Progenitor cell of endocrine pancreas (in vitro differentiated cells): Measurements from ENCODE around the gene CD83. TPM values are rescaled to one million over a fixed set of nuclear protein-coding genes. Genes with fewer than 3 reads are reported as not detected.

Experiments used
- DNase-seq: peaks from one replicate; pipeline ENCODE4 v3.0.0; 2021; ENCODE audit warnings: low spot score; ENCODE audit not compliant: unreplicated experiment
- H3K27ac Mint-ChIP-seq: 2 replicates; pipeline ENCODE4 v1.8.0; 2021; ENCODE audit warnings: mild to moderate bottlenecking, moderate library complexity, mixed read lengths
- H3K27me3 Mint-ChIP-seq: 2 replicates; pipeline ENCODE4 v1.8.0; 2021; ENCODE audit warnings: mixed read lengths
- H3K36me3 Mint-ChIP-seq: 2 replicates; pipeline ENCODE4 v1.8.0; 2022; ENCODE audit warnings: mixed read lengths; ENCODE audit not compliant: insufficient read depth
- H3K4me1 Mint-ChIP-seq: 2 replicates; pipeline ENCODE4 v1.8.0; 2021; ENCODE audit warnings: low read depth, mixed read lengths
- H3K4me3 Mint-ChIP-seq: 2 replicates; pipeline ENCODE4 v1.8.0; 2021; ENCODE audit warnings: low read depth, mild to moderate bottlenecking, moderate library complexity, mixed read lengths
- H3K9me3 Mint-ChIP-seq: 2 replicates; pipeline ENCODE4 v1.8.0; 2021; ENCODE audit warnings: low read depth, mixed read lengths
- total RNA-seq: library from RNA; stranded (reverse); gene quantifications from 2 replicates; pipeline ENCODE4 v1.2.1, GENCODE V29; 2021
- TF ChIP-seq, protein P1 (sequence below): fragments of 200-600 bp; sonication (generic); IDR thresholded peaks from one replicate; pipeline ENCODE4 v1.5.0; 2021; ENCODE audit warnings: antibody characterized with exemption, mild to moderate bottlenecking; ENCODE audit not compliant: unreplicated experiment

Gene CD83
- total RNA-seq, 1 donor from 2014 or later: 5.8 TPM

DNA sequence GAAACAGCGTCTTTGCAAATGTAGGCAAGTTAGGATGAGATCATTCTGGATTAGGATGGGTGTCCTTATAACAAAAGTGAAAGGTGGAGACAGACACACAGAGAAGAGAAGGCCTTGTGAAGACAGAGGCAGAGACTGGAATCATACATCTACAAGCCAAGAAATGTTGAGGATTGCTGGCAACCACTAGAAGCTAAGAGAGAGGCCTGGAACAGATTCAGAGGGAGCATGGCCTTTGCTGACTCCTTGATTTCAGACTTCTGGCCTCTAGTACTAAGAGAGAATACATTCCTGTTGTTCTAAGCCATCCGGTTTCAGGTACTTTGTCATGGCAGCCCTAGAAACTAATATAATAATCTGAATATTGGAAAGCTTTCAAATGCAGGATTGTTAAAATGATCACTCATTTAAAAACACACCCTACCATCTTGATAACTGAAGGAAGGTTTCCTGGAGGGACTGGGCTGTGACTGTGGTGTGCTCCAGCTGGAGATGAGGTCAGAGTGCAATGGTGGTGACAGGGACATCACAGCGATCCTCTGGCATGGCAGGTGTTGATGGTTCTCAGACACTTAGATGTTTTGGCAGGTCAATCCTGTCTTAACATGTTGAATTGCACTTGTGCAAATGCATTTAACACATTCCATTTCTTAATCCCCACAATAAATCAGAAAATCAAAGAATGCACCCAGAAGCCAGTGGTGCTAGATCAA lies 25.1 kb downstream of the CD83 start:
- Mint-ChIP-seq H3K36me3 (no peaks in the 10 kb centered on the region), H3K27ac (no peak overlapping the region), H3K27me3 (peaks cover 35% of the 10 kb centered on the region), H3K9me3 (no peaks in the 10 kb centered on the region), H3K4me3 (no peak overlapping the region), H3K4me1 (peaks cover 12% of the 10 kb centered on the region)
- no peak for DNase-seq
- TF ChIP-seq, protein P1, sequence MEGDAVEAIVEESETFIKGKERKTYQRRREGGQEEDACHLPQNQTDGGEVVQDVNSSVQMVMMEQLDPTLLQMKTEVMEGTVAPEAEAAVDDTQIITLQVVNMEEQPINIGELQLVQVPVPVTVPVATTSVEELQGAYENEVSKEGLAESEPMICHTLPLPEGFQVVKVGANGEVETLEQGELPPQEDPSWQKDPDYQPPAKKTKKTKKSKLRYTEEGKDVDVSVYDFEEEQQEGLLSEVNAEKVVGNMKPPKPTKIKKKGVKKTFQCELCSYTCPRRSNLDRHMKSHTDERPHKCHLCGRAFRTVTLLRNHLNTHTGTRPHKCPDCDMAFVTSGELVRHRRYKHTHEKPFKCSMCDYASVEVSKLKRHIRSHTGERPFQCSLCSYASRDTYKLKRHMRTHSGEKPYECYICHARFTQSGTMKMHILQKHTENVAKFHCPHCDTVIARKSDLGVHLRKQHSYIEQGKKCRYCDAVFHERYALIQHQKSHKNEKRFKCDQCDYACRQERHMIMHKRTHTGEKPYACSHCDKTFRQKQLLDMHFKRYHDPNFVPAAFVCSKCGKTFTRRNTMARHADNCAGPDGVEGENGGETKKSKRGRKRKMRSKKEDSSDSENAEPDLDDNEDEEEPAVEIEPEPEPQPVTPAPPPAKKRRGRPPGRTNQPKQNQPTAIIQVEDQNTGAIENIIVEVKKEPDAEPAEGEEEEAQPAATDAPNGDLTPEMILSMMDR: no peak

DNA sequence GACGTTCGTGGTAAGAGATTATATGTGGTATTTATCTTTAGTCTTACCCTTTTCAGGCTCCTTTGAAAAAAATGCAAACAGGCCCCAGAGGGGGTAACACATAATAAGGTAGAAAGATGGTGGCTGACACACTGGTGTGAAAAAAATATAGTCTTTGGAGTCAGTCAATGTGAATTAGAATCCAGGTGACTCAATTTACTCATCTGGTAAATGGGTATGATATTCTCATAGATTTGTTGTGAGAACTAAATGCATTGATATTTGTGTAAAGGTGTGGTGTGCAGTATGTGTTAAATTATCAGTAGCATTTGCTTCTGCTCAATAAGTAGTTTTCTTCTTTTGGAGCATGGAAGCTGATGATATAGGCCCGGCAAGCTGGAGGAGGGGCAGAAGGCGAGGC lies 25.7 kb downstream of the CD83 start:
- no peak overlapping the region for H3K27ac Mint-ChIP-seq
- TF ChIP-seq, protein P1: no peak
- no peak overlapping the region for H3K4me3 Mint-ChIP-seq
- no peaks in the 10 kb centered on the region for H3K9me3 Mint-ChIP-seq
- no peak for DNase-seq
- H3K27me3 Mint-ChIP-seq: peaks cover 39% of the 10 kb centered on the region
- H3K36me3 Mint-ChIP-seq: no peaks in the 10 kb centered on the region
- H3K4me1 Mint-ChIP-seq: peaks cover 13% of the 10 kb centered on the region

- TF ChIP-seq, protein P1: peak; percentile 90
- Mint-ChIP-seq H3K4me3 (no peak overlapping the region), H3K36me3 (no peaks in the 10 kb centered on the region), H3K4me1 (peaks cover 17% of the 10 kb centered on the region), H3K27me3 (peaks cover 47% of the 10 kb centered on the region), H3K27ac (no peak overlapping the region), H3K9me3 (no peaks in the 10 kb centered on the region)
- peak; percentile 70 for DNase-seq
Observed at GRCh38 chr6:14144678-14145113, 27.1 kb downstream of the CD83 start.

GRCh38 chr6:14146506-14147096 lies 29.0 kb downstream of the CD83 start:
- DNase-seq: no peak
- Mint-ChIP-seq H3K9me3 (no peaks in the 10 kb centered on the region), H3K36me3 (no peaks in the 10 kb centered on the region), H3K27me3 (peaks cover 43% of the 10 kb centered on the region), H3K4me3 (peak overlapping the region; percentile 5), H3K4me1 (peaks cover 27% of the 10 kb centered on the region), H3K27ac (no peak overlapping the region)
- TF ChIP-seq, protein P1: no peak

DNA sequence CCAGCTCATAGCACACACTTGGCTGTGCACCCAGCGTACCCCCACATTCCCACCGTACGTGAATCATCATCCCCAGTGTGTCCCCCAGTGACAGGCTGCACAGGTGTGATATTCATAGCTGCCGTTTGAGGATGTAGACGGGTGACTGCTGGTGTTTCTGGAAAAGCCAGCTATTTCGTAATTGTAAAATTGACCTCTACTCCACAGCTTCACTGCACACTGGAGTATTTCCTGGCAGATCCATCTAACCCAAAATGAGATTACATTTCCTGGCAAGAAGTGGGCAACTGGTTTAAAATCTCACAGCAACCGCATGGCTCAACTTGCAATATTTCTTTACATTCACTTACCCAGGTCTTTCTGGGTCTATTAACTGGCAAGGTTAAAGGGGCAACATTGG lies 30.3 kb downstream of the CD83 start:
- Mint-ChIP-seq H3K27me3 (peaks cover 40% of the 10 kb centered on the region), H3K36me3 (no peaks in the 10 kb centered on the region), H3K4me1 (peaks cover 27% of the 10 kb centered on the region), H3K4me3 (no peak overlapping the region), H3K27ac (no peak overlapping the region), H3K9me3 (no peaks in the 10 kb centered on the region)
- no peak for DNase-seq
- TF ChIP-seq, protein P1: no peak
